Hair follicle dermal papilla cell (primary cell): ENCODE results near the gene EFNB3. TPM values are rescaled to one million over a fixed set of nuclear protein-coding genes. Genes with fewer than 3 reads are reported as not detected.

Experiments
- total RNA-seq: library from RNA; depleted of rRNA; stranded (reverse); fragments of >200 nt; gene quantifications from 2 replicates; pipeline ENCODE4 v1.2.3, GENCODE V29; 2012

The EFNB3 gene
- total RNA-seq, result 3.2 and 5.2 TPM in 2 replicates

GRCh38 chr17:7704601-7705268 is at the start of gene EFNB3:
EFNB3 (plus strand) TSS chr17:7705202; CDS start chr17:7705599, 397 bp downstream.

GRCh38 chr17:7687072-7687907 is 17.7 kb upstream of the EFNB3 start, which contains the start of gene TP53:
TP53 (minus strand) TSS chr17:7687490; CDS start chr17:7676594, 10,896 bp downstream.

GRCh38 chr17:7687908-7688807 is 16.8 kb upstream of the EFNB3 start, which contains the start of gene WRAP53:
WRAP53 (plus strand) TSS chr17:7688477; CDS start chr17:7688649, 172 bp downstream.

GRCh38 chr17:7716901-7717755 is 12.1 kb downstream of the EFNB3 start, which contains the start of gene DNAH2:
DNAH2 (plus strand) TSS chr17:7717744; CDS start chr17:7719735, 1,991 bp downstream.

Other genes starting within 250 kb of the EFNB3 start
- 54.8 TPM in 2 replicates for gene ZBTB4, start 225.6 kb upstream of the EFNB3 start, total RNA-seq
- gene SLC35G6, start 223.8 kb upstream of the EFNB3 start, total RNA-seq, result not detected in 2 replicates
- gene POLR2A, start 220.8 kb upstream of the EFNB3 start, total RNA-seq, result 98.0 and 120 TPM in 2 replicates
- 12.2 and 20.2 TPM in 2 replicates for gene TNFSF12, start 156.1 kb upstream of the EFNB3 start, total RNA-seq
- 1.2 and 1.5 TPM in 2 replicates for gene TNFSF13, start 146.5 kb upstream of the EFNB3 start, total RNA-seq
- 66.4 and 68.7 TPM in 2 replicates for gene SENP3, start 143.3 kb upstream of the EFNB3 start, total RNA-seq
- gene CD68, start 125.6 kb upstream of the EFNB3 start, total RNA-seq, result 25.3 and 43.4 TPM in 2 replicates
- 63.1 and 88.3 TPM in 2 replicates for gene MPDU1, start 121.3 kb upstream of the EFNB3 start, total RNA-seq
- 0.12 and 0.49 TPM in 2 replicates for gene SOX15, start 115.1 kb upstream of the EFNB3 start, total RNA-seq
- gene FXR2, start 90.3 kb upstream of the EFNB3 start, total RNA-seq, result 49.2 and 51.1 TPM in 2 replicates
- gene SAT2, start 77.4 kb upstream of the EFNB3 start, total RNA-seq, result 29.0 and 39.6 TPM in 2 replicates
- gene SHBG, start 75.1 kb upstream of the EFNB3 start, total RNA-seq, result 0.36 TPM in 1 of 2 replicates, not detected in the other
- not detected in 2 replicates for gene ATP1B2, start 54.3 kb upstream of the EFNB3 start, total RNA-seq
- gene TP53, start 17.7 kb upstream of the EFNB3 start, total RNA-seq, result 62.7 and 67.7 TPM in 2 replicates
- gene WRAP53, start 16.7 kb upstream of the EFNB3 start, total RNA-seq, result 2.8 and 3.8 TPM in 2 replicates
- 0.12 and 0.16 TPM in 2 replicates for gene DNAH2, start 12.5 kb downstream of the EFNB3 start, total RNA-seq
- gene KDM6B, start 129.0 kb downstream of the EFNB3 start, total RNA-seq, result 7.7 and 10.7 TPM in 2 replicates
- 0.16 and 0.24 TPM in 2 replicates for gene TMEM88, start 149.9 kb downstream of the EFNB3 start, total RNA-seq
- 25.2 and 27.8 TPM in 2 replicates for gene NAA38, start 152.4 kb downstream of the EFNB3 start, total RNA-seq
- gene CYB5D1, start 152.8 kb downstream of the EFNB3 start, total RNA-seq, result 10.7 and 12.8 TPM in 2 replicates
- 114 and 141 TPM in 2 replicates for gene CHD3, start 183.6 kb downstream of the EFNB3 start, total RNA-seq
- gene RNF227, start 211.1 kb downstream of the EFNB3 start, total RNA-seq, result 1.3 and 4.2 TPM in 2 replicates
- gene KCNAB3, start 224.7 kb downstream of the EFNB3 start, total RNA-seq, result 0.49 and 1.6 TPM in 2 replicates
- gene TRAPPC1, start 226.7 kb downstream of the EFNB3 start, total RNA-seq, result 39.1 and 42.9 TPM in 2 replicates
- 22.2 and 23.3 TPM in 2 replicates for gene CNTROB, start 227.0 kb downstream of the EFNB3 start, total RNA-seq